ENCODE data around the gene TYW5. TPM values are rescaled to one million over a fixed set of nuclear protein-coding genes. Genes with fewer than 3 reads are reported as not detected.

The TYW5 gene
- total and polyA plus RNA-seq, 2 of the 13 experiments (the other 11 are each of a cell fraction or from before 2014, with no cell fraction given): 8.3 to 14.6 TPM

- ChIA-PET CTCF (ENCODE audit: low intra/inter-chr PET ratio, low total read pairs) (no interaction called here), POLR2A (no interaction called here)
- intact Hi-C loops (cut with micrococcal nuclease; ENCODE audit: unreplicated experiment): no loop called here
- no peak for ATAC-seq
- H2AFZ ChIP-seq (ENCODE audit: low read length): no peak overlapping the region
- DNase-seq (ENCODE audit: low spot score): no peak
- H3K4me3 ChIP-seq (replicated peaks in 1 of 3; ENCODE audit: insufficient read depth in 1 of 3, low read depth in 2 of 3, low read length in 3 of 3): no peak overlapping the region
- no peaks in the 10 kb centered on the region; a peak in 1 of 5 replicates for H3K27me3 ChIP-seq (ENCODE audit: control insufficient read depth in 1 of 2, insufficient read depth in 2 of 2, low read length in 2 of 2)
- peaks cover 10% of the 10 kb centered on the region for H3K9me3 ChIP-seq (ENCODE audit: low read length)
- no peak for FAIRE-seq
- H3K79me2 ChIP-seq (ENCODE audit: insufficient read depth, low read length): peaks cover 79% of the 10 kb centered on the region
- no TSS peak for BruUV-seq (replicated peaks)
- no peak overlapping the region for H3K27ac ChIP-seq (ENCODE audit: extremely low read length, insufficient read depth, low read length)
- peaks cover 21% of the 10 kb centered on the region for H3K4me1 ChIP-seq (ENCODE audit: insufficient read depth, low read length)
- H4K20me1 ChIP-seq (ENCODE audit: insufficient read depth, low read length): 0 out of 2 replicates have a peak, but pooled peaks cover 13% of the 10 kb centered on the region
- in situ Hi-C loops (cut with HindIII; ENCODE audit: extremely low pct_ligation_motif_present, low pct_unique_long_range_greater_than_20kb): no loop called here
- H3K9ac ChIP-seq (ENCODE audit: insufficient read depth, low read depth, low read length): no peak overlapping the region
- peaks cover 15 to 45% of the 10 kb centered on the region in 2 experiments for H3K36me3 ChIP-seq (replicated peaks in 1 of 2; ENCODE audit: control insufficient read depth in 1 of 2, insufficient read depth in 2 of 2, low read length in 2 of 2)
- H3K4me2 ChIP-seq (ENCODE audit: low read depth, low read length): no peak overlapping the region
- TF ChIP-seq PCBP2 (optimal IDR thresholded peaks at IDR 0.05; ENCODE audit: low read depth, low read length, poor library complexity, severe bottlenecking): no peak
- TF ChIP-seq, protein P1, sequence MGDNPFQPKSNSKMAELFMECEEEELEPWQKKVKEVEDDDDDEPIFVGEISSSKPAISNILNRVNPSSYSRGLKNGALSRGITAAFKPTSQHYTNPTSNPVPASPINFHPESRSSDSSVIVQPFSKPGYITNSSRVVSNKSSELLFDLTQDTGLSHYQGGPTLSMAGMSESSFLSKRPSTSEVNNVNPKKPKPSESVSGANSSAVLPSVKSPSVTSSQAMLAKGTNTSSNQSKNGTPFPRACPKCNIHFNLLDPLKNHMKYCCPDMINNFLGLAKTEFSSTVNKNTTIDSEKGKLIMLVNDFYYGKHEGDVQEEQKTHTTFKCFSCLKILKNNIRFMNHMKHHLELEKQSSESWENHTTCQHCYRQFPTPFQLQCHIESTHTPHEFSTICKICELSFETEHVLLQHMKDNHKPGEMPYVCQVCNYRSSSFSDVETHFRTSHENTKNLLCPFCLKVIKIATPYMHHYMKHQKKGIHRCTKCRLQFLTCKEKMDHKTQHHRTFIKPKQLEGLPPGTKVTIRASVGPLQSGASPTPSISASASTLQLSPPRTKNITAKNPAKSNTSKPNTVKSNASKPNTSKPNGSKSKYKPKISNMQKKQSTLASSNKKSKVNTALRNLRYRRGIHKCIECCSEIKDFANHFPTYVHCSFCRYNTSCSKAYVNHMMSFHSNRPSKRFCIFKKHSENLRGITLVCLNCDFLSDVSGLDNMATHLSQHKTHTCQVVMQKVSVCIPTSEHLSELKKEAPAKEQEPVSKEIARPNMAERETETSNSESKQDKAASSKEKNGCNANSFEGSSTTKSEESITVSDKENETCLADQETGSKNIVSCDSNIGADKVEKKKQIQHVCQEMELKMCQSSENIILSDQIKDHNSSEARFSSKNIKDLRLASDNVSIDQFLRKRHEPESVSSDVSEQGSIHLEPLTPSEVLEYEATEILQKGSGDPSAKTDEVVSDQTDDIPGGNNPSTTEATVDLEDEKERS (CRISPR knock-in tag; IDR thresholded peaks at IDR 0.05): 0 out of 2 replicates have a peak, but pooled peaks have one; percentile 60
- no peak for TF ChIP-seq PRDM4 (CRISPR knock-in tag; IDR thresholded peaks at IDR 0.05; ENCODE audit: borderline replicate concordance)
- no peak for TF ChIP-seq GTF3A (CRISPR knock-in tag; conservative IDR thresholded peaks at IDR 0.05)
- TF ChIP-seq ZNF891 (CRISPR knock-in tag; IDR thresholded peaks at IDR 0.05): 0 out of 2 replicates have a peak, but pooled peaks have one; percentile 25
- peak; percentile 41 for TF ChIP-seq ZFP36 (IDR thresholded peaks at IDR 0.05; ENCODE audit: borderline replicate concordance, low read depth, low read length, partially characterized antibody)
- TF ChIP-seq, protein P2, sequence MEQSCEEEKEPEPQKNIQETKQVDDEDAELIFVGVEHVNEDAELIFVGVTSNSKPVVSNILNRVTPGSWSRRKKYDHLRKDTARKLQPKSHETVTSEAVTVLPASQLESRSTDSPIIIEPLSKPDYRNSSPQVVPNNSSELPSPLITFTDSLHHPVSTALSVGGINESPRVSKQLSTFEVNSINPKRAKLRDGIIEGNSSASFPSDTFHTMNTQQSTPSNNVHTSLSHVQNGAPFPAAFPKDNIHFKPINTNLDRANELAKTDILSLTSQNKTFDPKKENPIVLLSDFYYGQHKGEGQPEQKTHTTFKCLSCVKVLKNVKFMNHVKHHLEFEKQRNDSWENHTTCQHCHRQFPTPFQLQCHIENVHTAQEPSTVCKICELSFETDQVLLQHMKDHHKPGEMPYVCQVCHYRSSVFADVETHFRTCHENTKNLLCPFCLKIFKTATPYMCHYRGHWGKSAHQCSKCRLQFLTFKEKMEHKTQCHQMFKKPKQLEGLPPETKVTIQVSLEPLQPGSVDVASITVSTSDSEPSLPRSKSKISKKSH (CRISPR knock-in tag; IDR thresholded peaks at IDR 0.05; ENCODE audit: borderline replicate concordance): 0 out of 2 replicates have a peak, but pooled peaks have one; percentile 51
- WGBS (ENCODE audit: low lambda C conversion rate): 85% methylated on average over 4 of the region's 4 CpGs
These were observed 38.3 kb downstream of the TYW5 start for GRCh38 chr2:199916980-199917379.
